ENCODE results near the gene HBA1.
"Not testable (repeated sequence)": the region's sequence is repeated elsewhere in the genome, so short reads cannot be mapped to it uniquely, and the experiment has no call there.

HBA1 gene

GRCh38 chr16:176477-177382 lies at the start of gene HBA1:
Gene HBA1 (plus strand): TSS chr16:176680. CDS start chr16:176717, 37 bp downstream.
- not testable (repeated sequence) for DNase-seq (ENCODE audit: extremely low read depth in 1 of 2, low read depth in 1 of 2)

DNA sequence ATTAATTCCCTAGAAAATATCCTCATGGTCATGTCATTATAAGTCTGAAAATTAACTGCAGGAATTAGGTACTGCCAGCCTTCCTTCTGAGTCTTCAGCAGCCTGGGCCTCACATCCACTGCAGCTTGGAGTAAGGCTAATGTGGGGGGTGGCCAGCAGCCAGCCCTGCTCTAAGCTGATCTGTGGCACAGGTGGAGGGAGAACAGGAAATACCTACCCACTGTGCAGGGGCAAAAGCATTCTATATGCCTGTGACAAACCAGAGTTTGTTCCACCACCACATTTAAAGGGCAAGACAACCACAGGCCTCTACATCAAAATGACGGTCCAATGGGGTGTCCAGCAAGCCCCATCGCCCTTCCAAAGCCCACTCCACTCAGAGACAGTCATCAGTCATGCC lies 47.4 kb upstream of the HBA1 start:
- DNase-seq (ENCODE audit: extremely low read depth in 1 of 2, low read depth in 1 of 2), result no peak

- no peak for DNase-seq (ENCODE audit: extremely low read depth in 1 of 2, low read depth in 1 of 2)
Measured at GRCh38 chr16:130533-131173, 45.8 kb upstream of the HBA1 start.

GRCh38 chr16:132120-132519 lies 44.4 kb upstream of the HBA1 start:
- DNase-seq (ENCODE audit: extremely low read depth in 1 of 2, low read depth in 1 of 2), result no peak

GRCh38 chr16:133716-134115 lies 42.8 kb upstream of the HBA1 start:
- DNase-seq (ENCODE audit: extremely low read depth in 1 of 2, low read depth in 1 of 2), result no peak

- DNase-seq (ENCODE audit: extremely low read depth in 1 of 2, low read depth in 1 of 2), result no peak
Measured at GRCh38 chr16:138049-138417, 38.4 kb upstream of the HBA1 start.

- DNase-seq (ENCODE audit: extremely low read depth in 1 of 2, low read depth in 1 of 2), result no peak
Measured at GRCh38 chr16:140175-140857, 36.2 kb upstream of the HBA1 start.

GRCh38 chr16:142405-142967 lies 34.0 kb upstream of the HBA1 start:
- no peak for DNase-seq (ENCODE audit: extremely low read depth in 1 of 2, low read depth in 1 of 2)

- no peak for DNase-seq (ENCODE audit: extremely low read depth in 1 of 2, low read depth in 1 of 2)
Measured at GRCh38 chr16:143047-143446, 33.4 kb upstream of the HBA1 start.

DNA sequence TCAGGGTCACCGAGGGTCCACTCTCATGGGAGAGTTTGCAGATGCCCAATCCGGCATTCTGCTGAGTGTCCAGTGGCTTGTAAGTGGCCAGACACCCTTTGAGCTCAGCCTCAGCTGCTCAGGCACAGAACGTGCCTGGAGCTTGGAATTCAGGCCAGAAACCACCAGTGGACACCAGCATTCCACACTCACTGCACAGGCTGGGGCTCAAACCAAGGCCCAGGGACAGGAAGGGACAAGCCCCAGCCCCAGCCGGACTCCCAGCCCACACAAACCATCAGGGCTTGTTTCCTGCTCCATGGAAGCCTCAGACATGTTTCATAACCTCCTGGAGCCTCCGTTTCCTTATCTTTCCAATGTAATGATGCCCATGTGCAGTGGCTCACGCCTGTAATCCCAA lies 33.0 kb upstream of the HBA1 start:
- DNase-seq (ENCODE audit: extremely low read depth in 1 of 2, low read depth in 1 of 2), result no peak

DNA sequence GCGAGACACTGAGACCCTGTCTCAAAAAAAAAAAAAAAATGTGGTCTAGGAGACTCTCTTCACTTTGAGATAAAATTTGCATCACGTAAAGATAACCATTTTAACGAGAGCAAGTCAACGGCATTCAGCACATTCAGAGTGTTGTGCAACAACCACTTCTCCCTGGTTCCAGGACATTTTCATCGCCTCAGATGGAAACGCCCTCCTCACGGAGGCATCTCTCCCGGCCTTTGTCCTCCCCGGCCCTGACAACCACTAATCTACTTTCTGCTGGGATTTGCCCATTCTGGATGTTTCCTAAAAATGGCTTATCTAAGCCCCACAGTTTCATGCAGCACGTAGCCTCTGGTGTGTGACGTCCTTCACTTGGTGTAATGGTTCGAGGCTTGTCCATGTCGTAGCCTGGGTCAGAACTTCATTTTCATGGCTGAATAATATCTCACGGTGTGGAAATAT lies 31.7 kb upstream of the HBA1 start:
- no peak for DNase-seq (ENCODE audit: extremely low read depth in 1 of 2, low read depth in 1 of 2)

DNA sequence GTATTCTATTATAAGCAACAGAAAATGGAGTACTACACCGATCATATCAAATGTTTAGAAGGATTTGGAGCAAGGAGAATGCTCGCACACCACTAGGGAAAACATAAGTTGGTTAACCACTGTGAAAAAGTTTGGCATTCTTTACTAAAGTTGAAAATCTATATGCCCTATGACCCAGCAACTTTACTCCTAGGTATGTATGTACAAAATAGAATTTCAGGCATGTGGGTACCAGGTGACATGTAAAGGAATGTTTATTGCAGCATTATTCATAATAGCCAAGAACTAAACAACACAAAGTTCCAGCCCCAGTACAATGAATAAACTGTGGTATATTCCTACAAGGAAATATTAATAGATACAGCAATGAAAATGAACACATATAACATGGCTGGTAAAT lies 29.8 kb upstream of the HBA1 start:
- no peak for DNase-seq (ENCODE audit: extremely low read depth in 1 of 2, low read depth in 1 of 2)

- no peak for DNase-seq (ENCODE audit: extremely low read depth in 1 of 2, low read depth in 1 of 2)
Measured at GRCh38 chr16:149024-149660, 27.3 kb upstream of the HBA1 start.

GRCh38 chr16:152141-153128 lies 24.0 kb upstream of the HBA1 start, which contains the start of gene HBZ:
Gene HBZ (plus strand): TSS chr16:152644. CDS start chr16:152910, 266 bp downstream.
- no peak for DNase-seq (ENCODE audit: extremely low read depth in 1 of 2, low read depth in 1 of 2)

DNA sequence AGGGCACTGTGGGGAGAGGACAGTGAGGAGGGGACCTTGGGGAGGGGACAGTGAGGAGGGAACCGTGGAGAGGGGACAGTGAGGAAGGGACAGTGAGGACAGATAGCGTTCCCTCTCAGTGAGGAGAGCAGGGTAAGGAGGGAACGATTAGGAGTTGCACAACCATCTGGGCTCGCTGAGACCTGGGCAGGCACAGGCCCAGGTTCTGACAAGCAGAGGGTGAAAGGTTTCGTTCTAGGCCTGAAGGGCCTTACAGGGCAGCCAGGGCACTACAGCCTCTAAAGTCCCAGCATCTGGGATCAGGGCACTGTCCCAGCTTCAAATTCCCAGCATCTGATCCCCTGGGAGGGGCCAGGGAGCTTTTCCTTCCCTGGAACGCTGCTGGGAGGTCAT lies 23.4 kb upstream of the HBA1 start:
- not testable (repeated sequence) for DNase-seq (ENCODE audit: extremely low read depth in 1 of 2, low read depth in 1 of 2)

GRCh38 chr16:153550-154216 lies 22.8 kb upstream of the HBA1 start:
- DNase-seq (ENCODE audit: extremely low read depth in 1 of 2, low read depth in 1 of 2), result not testable (repeated sequence)

- no peak for DNase-seq (ENCODE audit: extremely low read depth in 1 of 2, low read depth in 1 of 2)
Measured at GRCh38 chr16:154217-155030, 22.1 kb upstream of the HBA1 start.

- no peak for DNase-seq (ENCODE audit: extremely low read depth in 1 of 2, low read depth in 1 of 2)
Measured at GRCh38 chr16:155031-155398, 21.5 kb upstream of the HBA1 start.
